Neutrophil (primary cell): ENCODE measurements around the gene DSCAML1.

ENCODE experiments used
- H3K27ac ChIP-seq: fragments of 200-600 bp; sonication (generic); 2 replicates; pipeline ENCODE4 v1.5.1; 2016; ENCODE audit warnings: mild to moderate bottlenecking, moderate library complexity
- H3K27me3 ChIP-seq: fragments of 200-600 bp; sonication (generic); 2 replicates; pipeline ENCODE4 v1.6.0; 2016; ENCODE audit warnings: mild to moderate bottlenecking
- H3K36me3 ChIP-seq: fragments of 200-600 bp; sonication (generic); 2 replicates; pipeline ENCODE4 v1.5.1; 2017
- H3K4me1 ChIP-seq, 2 experiments: fragments of 200-600 bp in 1 of 2; sonication (generic) in 1 of 2; 1 replicate in 1 of 2; 2 replicates in 1 of 2; pipeline versions ENCODE4 v1.5.1 to v1.6.1; 2013 to 2016; ENCODE audit warnings: low read depth in 1 of 2, low read length in 1 of 2, mild to moderate bottlenecking in 1 of 2, moderate library complexity in 1 of 2; ENCODE audit not compliant: control insufficient read depth in 1 of 2, insufficient read depth in 1 of 2
- H3K4me3 ChIP-seq, 2 experiments: fragments of 200-600 bp in 1 of 2; sonication (generic) in 1 of 2; 1 replicate in 1 of 2; 2 replicates in 1 of 2; pipeline ENCODE4 v1.5.1; 2013 to 2016; ENCODE audit warnings: low read depth in 1 of 2, low read length in 1 of 2, mild to moderate bottlenecking in 1 of 2, moderate library complexity in 1 of 2
- H3K9me3 ChIP-seq: fragments of 200-600 bp; sonication (generic); 2 replicates; pipeline ENCODE4 v1.5.1; 2016
- CTCF ChIP-seq: fragments of 200-600 bp; sonication (generic); IDR thresholded peaks from 2 replicates; pipeline ENCODE4 v1.5.1; 2016; ENCODE audit warnings: antibody characterized with exemption

Gene DSCAML1

GRCh38 chr11:117691516-117691915 is 105.5 kb downstream of the DSCAML1 start:
- H3K9me3 ChIP-seq, result no peaks in the 10 kb centered on the region
- H3K36me3 ChIP-seq, result no peaks in the 10 kb centered on the region
- H3K27ac ChIP-seq, result no peak overlapping the region
- H3K27me3 ChIP-seq, result peaks cover 39% of the 10 kb centered on the region
- no peaks in the 10 kb centered on the region for H3K4me1 ChIP-seq
- H3K4me3 ChIP-seq, result no peak overlapping the region
- TF ChIP-seq CTCF, result no peak

GRCh38 chr11:117691218-117691514 is 105.8 kb downstream of the DSCAML1 start:
- H3K36me3 ChIP-seq, result no peaks in the 10 kb centered on the region
- no peaks in the 10 kb centered on the region for H3K9me3 ChIP-seq
- peaks cover 35% of the 10 kb centered on the region for H3K27me3 ChIP-seq
- H3K4me3 ChIP-seq, result no peak overlapping the region
- no peak for TF ChIP-seq CTCF
- H3K27ac ChIP-seq, result no peak overlapping the region
- H3K4me1 ChIP-seq, result no peaks in the 10 kb centered on the region

- Histone ChIP-seq H3K36me3 (no peaks in the 10 kb centered on the region), H3K27ac (no peak overlapping the region), H3K4me1 (no peaks in the 10 kb centered on the region), H3K9me3 (no peaks in the 10 kb centered on the region), H3K4me3 (no peak overlapping the region), H3K27me3 (peaks cover 30% of the 10 kb centered on the region)
- TF ChIP-seq CTCF, result no peak
Observed at GRCh38 chr11:117690484-117691217, 106.4 kb downstream of the DSCAML1 start.

GRCh38 chr11:117688255-117688797 is 108.7 kb downstream of the DSCAML1 start:
- H3K9me3 ChIP-seq, result no peaks in the 10 kb centered on the region
- H3K27ac ChIP-seq, result no peak overlapping the region
- no peak for TF ChIP-seq CTCF
- no peaks in the 10 kb centered on the region for H3K4me1 ChIP-seq
- no peak overlapping the region for H3K4me3 ChIP-seq
- H3K36me3 ChIP-seq, result no peaks in the 10 kb centered on the region
- peaks cover 22% of the 10 kb centered on the region for H3K27me3 ChIP-seq

- Histone ChIP-seq H3K27me3 (peaks cover 19% of the 10 kb centered on the region), H3K36me3 (no peaks in the 10 kb centered on the region), H3K27ac (no peak overlapping the region), H3K9me3 (no peaks in the 10 kb centered on the region), H3K4me3 (no peak overlapping the region), H3K4me1 (no peaks in the 10 kb centered on the region)
- no peak for TF ChIP-seq CTCF
Observed at GRCh38 chr11:117687776-117688175, 109.2 kb downstream of the DSCAML1 start.
